Measurements from ENCODE around the gene CALN1. TPM values are rescaled to one million over a fixed set of nuclear protein-coding genes. Genes with fewer than 3 reads are reported as not detected.
"Not testable (repeated sequence)": the region's sequence is repeated elsewhere in the genome, so short reads cannot be mapped to it uniquely, and the experiment has no call there.

Gene CALN1
- total RNA-seq, 1 experiment from 2014 or later = not detected

DNA sequence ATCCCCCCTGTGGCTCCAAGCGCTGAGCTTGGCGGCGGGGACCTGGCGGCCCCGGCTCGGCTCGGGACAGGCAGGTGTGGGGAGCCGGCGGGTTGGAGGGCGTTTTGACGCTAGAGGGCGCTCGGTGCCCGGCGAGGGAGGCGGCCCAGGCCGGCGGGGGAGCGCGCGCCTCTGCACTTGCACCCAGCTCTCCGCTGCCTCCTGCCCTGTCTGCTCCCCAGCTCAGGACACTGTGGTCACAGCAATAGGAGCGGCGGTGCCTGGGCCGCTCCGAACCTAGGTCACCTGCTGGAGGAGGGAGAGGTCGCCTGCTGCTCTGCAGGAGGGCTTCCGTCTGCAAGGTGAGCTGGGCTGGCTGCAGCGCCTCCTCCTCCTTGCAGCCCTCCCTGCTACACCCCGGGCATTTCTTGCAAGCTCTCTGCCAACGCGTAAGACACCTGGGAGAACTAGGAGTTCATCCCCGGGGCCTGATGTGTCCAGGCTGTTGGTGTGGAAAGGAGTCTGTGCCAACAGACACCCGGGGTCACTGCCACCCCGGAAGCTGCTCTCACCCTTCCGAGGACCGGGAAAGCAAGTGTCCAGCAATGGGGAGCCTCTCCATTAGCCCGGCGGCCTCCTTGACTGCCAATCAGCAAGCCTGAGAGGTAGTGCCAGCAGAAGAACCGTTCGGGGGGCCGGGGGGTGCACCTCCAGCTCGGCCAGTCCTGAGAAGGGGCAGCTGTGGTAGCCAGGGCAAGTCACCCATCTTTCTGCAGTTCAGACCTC, 659.8 kb downstream of the CALN1 start:
- DNase-seq (ENCODE audit: low spot score) = no peak

DNA sequence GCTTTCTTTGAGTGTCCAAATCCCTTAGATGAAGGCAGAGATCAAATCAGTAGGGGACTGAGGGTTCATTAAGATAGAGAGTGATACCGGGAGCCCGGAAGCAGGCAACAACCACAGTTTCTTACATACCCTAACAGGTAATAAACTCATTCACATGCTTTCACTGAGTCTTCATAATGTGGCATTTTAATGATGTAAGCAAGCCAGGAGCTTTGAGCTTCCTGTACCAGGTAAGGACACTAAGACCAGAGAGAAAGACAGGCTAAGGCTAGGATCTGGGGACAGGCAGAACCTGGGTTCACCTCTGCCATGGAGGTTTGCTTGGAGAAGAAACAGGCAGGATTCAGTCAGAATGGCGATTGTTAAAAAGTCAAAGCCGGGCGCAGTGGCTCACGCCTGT, 661.8 kb downstream of the CALN1 start:
- DNase-seq (ENCODE audit: low spot score) = no peak

DNA sequence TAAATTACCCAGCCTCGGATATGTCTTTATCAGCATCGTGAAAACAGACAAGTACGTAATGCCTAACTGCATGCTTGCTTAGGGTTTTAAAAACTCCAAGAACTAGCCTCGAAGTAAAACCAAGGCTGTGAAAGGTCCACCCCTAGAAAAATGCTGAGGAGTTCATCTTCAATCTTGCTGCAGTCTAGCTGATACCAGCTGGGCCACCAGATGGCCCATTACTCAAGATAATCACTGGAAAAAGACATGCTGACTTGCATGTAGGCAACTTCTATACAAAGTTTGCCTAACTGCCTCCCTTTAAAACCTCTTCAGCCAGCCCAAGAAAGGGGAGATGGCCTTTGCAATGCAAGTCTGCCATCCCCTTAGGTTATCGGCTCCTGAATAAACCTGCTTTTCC, 666.1 kb downstream of the CALN1 start:
- DNase-seq (ENCODE audit: low spot score) = no peak

DNA sequence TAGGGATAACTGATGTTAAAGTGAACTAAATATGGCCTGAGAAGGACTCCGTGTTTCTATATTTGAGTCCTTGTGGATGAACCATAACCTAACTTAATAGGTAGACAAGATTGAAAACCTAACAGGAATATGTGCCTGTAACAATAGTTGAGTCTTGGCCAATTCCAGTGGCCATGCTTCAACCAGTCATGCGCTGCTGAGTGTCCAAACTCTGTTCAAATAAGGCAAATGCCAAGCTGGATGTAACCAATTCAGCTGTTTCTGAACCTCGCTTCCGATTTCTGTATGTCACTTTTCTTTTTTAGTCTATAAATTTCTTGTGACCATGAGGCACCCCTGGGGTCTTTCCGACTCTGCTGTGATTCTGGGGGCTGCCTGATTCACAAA, 672.0 kb downstream of the CALN1 start:
- DNase-seq (ENCODE audit: low spot score) = no peak

DNA sequence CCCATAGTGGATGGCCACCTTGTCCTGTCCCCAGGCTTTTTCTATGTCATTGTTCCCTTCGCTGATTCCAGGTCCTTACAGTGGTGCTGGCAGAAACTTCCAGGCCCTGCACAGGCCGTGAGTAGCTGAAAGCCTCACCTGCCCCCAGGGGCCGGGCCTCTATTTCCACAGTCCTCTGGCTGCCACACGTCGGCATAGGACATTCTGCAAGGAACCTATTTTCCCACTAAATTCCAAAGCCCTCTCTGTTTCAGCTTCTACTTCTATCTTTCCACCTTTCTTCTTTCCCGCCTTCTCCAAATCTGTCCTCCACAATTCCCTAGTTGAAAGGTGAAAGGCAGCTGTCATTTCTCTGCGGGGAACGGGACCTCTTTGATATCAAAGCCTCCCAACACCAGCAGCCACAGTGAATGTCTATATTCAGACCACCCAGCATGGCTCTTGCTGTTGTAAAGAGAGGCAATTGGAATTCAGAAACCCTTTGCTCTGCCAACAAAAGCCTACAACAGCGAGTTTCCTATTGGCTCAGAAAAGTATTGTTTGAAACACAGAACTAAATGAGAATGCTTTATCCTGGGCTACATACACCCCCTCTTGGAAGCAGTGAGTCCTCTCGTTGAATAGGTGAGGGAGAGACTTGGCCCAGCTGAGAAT, 672.5 kb downstream of the CALN1 start:
- DNase-seq (ENCODE audit: low spot score) = no peak

DNA sequence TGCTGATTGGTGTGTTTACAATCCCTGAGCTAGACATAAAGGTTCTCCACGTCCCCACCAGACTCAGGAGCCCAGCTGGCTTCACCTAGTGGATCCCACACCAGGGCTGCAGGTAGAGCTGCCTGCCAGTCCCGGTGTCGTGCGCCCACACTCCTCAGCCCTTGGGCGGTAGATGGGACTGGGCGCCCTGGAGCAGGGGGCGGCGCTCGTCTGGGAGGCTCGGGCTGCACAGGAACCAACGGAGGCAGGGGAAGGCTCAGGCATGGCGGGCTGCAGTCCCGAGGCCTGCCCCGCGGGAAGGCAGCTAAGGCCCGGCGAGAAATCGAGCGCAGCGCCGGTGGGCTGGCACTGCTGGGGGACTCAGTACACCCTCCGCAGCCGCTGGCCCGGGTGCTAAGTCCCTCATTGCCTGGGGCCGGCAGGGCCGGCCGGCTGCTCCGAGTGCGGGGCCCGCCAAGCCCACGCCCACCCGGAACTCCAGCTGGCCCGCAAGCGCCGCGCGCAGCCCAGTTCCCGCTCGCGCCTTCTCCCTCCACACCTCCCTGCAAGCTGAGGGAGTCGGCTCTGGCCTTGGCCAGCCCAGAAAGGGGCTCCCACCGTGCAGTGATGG, 674.1 kb downstream of the CALN1 start:
- DNase-seq (ENCODE audit: low spot score) = not testable (repeated sequence)

DNA sequence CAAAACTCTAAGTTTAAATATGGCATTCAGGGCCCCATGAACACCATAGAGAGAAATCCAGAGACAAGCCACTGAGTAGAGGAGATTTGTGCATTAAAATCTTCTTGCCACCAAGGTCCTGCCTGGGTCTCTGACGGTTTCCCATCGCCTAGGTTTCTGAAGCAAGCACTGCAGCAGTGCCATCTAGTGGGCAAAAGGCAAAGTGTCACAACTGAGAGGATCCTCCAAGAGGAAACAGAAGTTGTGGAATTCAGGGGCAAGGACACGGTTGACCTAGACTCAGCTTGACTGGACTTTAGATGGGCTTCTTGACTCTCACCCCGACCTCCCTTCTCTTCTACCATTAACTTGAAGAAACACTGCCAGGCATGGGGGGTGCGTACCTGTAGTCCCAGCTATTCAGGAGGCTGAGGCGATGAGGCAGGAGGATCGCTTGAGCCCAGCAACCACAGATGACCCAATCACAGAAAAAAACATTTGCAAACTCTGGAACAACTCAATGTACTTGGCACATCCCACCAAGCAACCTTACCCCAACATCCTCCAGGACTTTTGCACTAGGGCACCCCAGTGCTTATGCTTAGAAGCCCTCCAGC, 676.1 kb downstream of the CALN1 start:
- peak; percentile 89 for DNase-seq (ENCODE audit: low spot score)

DNA sequence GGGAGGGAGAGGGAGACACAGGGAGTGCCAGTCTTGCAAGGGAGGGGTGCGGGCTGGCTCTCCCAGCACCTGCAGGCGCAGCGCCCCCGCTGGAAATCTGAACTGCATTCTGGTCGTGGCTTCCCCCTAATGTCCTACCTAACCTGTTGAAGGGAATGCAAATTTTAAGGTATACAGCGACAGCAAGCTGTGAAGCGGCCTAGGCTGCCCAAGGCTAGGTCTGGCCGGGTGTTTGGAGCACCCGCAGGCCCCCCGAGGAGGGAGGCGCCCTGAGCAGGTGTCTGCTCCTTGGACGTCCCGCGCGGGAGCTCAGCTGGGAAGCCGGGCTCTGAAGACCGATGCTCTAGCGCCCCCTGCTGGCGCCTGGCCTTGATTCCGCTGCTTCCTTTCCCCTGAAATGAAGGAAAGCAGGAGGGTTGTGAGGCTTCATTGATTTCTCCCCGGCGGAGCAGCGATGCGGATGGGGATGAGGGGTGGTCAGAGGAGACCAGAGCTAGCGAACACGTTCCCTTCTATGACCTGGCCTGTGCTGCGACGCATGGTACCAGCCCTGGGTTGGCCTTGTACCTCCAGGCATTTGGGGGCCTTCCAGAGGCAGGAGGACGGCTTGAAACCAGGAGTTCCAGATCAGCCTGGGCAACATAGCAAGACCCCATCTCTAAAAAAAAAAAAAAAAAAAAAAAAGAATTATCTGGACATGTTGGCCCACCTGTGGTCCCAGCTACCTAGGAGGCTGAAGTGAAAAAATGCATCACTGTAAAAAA, 678.8 kb downstream of the CALN1 start:
- DNase-seq (ENCODE audit: low spot score) = peak; percentile 95

DNA sequence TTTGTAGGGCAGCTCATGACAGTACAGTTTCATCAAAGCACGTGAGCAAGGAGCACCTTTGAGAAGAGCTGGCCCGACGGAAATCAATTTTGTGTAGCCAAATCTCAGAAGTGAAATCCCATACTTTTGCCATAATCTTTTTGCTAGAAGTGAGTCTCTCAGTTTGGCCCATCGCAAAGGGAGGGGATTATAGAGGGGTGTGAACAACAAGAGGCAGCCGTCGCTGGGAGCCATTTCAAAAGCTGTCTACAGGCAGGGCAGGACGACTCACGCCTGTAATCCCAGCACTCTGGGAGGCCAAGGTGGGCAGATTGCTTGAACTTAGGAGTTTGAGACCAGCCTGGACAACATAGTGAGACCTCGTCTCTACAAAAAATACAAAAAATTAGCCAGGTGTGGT, 680.4 kb downstream of the CALN1 start:
- no peak for DNase-seq (ENCODE audit: low spot score)

Small RNA genes within 50 kb of the gene (small RNA-seq; reads per million reads assigned to genes)
- gene AC005011.1 = not detected
- gene RNA5SP232 = 0.72 reads per million, percentile 10 among the genes with 10 or more reads in this experiment
